ENCODE measurements around the gene KCND3.

DNA sequence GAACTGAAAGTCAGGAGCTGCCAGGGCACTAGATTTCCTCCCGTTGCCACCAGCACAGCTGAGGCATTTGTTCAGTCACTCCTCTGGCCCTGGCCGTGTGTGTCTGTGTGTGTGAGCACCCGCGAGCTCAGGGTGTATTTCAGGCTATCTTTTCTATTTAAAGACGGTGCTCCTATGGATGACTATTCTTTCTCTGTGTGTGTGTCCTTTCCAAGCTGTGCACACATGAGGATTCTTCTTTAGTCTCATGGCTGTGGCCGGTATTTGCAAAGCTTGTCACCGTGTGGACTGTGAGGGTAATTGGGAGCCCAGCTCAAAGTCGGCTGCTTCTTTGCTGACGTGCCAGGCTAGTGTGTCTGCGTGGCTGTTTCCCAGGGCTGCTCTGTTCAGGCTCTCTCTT is 3.0 kb upstream of the KCND3 start:
- no peak for TF ChIP-seq TAF1 (IDR thresholded peaks at IDR 0.05; ENCODE audit: borderline replicate concordance, insufficient read depth, low read length)
- TF ChIP-seq SIN3A (IDR thresholded peaks at IDR 0.05; ENCODE audit: borderline replicate concordance, insufficient read depth, low read length): no peak

Measured in PFSK-1 (cell line).